Heart left ventricle (tissue), 16 donors: ENCODE measurements around the gene TMEM175. TPM values are rescaled to one million over a fixed set of nuclear protein-coding genes. Genes with fewer than 3 reads are reported as not detected.

ENCODE experiments used
- ATAC-seq, 4 donors: fragments of 200-7000 bp; cut with Tn5 transposase; one replicate each; pipeline ENCODE4 v1.9.1; 2020 to 2022; ENCODE audit warnings: moderate library complexity in 4 of 4, mild to moderate bottlenecking in 3 of 4, moderate number of reproducible peaks in 1 of 4
- DNase-seq, 5 donors: peaks; one replicate each; pipeline ENCODE4 v3.0.0-alpha.2; 2020
- H3K27ac ChIP-seq, 12 donors: fragments of 200-600 bp; sonication (generic) in 4 of 12; one replicate each; pipeline versions ENCODE4 v1.5.0 to v1.8.0; 2016 to 2022; ENCODE audit warnings: mild to moderate bottlenecking in 2 of 12
- H3K27me3 ChIP-seq, 9 donors: fragments of 200-600 bp; sonication (generic) in 2 of 9; one replicate each; pipeline versions ENCODE4 v1.5.1 to v1.8.0; 2016 to 2022; ENCODE audit warnings: mild to moderate bottlenecking in 3 of 9
- H3K36me3 ChIP-seq, 9 donors: fragments of 200-600 bp; sonication (generic) in 2 of 9; one replicate each; pipeline versions ENCODE4 v1.5.0 to v1.8.0; 2018 to 2022; ENCODE audit warnings: mild to moderate bottlenecking in 2 of 9
- H3K4me1 ChIP-seq, 12 donors: fragments of 200-600 bp; sonication (generic) in 4 of 12; one replicate each; pipeline versions ENCODE4 v1.5.0 to v1.8.0; 2016 to 2022; ENCODE audit warnings: mild to moderate bottlenecking in 3 of 12
- H3K4me3 ChIP-seq, 12 donors: fragments of 200-600 bp; sonication (generic) in 4 of 12; one replicate each; pipeline versions ENCODE4 v1.5.0 to v1.8.0; 2017 to 2022; ENCODE audit warnings: mild to moderate bottlenecking in 9 of 12, moderate library complexity in 4 of 12
- H3K9me3 ChIP-seq, 12 donors: fragments of 200-600 bp; sonication (generic) in 4 of 12; one replicate each; pipeline versions ENCODE4 v1.5.0 to v1.8.0; 2016 to 2022; ENCODE audit warnings: mild to moderate bottlenecking in 1 of 12
- POLR2A ChIP-seq, 2 donors: fragments of 450-650 bp; IDR thresholded peaks; one replicate each; pipeline ENCODE4 v1.6.1; 2017; ENCODE audit warnings: antibody characterized with exemption in 2 of 2, mild to moderate bottlenecking in 2 of 2, moderate library complexity in 2 of 2
- WGBS, 4 donors: extraction: QIAGEN DNeasy Blood & Tissue Kit in 2 of 4; methylation state at CpG; one replicate each; pipeline versions ENCODE4 v1.1.5 to v1.1.7; 2013 to 2018; 5-methylcytosine and 5-hydroxymethylcytosine counted together
- intact Hi-C, 10 donors: fragments of 100-400 bp; cut with DNase I; formaldehyde crosslinking; loops; one replicate each; pipeline versions ENCODE4 v1.11.1 to v1.14.2; 2022
- polyA plus RNA-seq, 2 donors: library from polyadenylated mRNA; stranded (reverse); fragments of 200-250 nt; gene quantifications; one replicate each; pipeline ENCODE4 v1.2.3, GENCODE V29; 2013
- total RNA-seq, 9 donors: library from RNA; depleted of rRNA in 2 of 9; stranded (reverse); fragments of >200 nt in 2 of 9; fragmentation: NEBNext Ultra II Directional in 3 of 9; extraction: Animal tissue kit (Norgen Biotek cat#: 25700) in 3 of 9; gene quantifications; one replicate each; pipeline versions ENCODE4 v1.1.0 to v1.2.4, GENCODE V29; 2016 to 2023
- TF ChIP-seq, protein P1 (sequence below), 12 donors: fragments of 200-600 bp; sonication (generic) in 4 of 12; IDR thresholded peaks; one replicate each; pipeline versions ENCODE4 v1.5.0 to v1.8.0; 2018 to 2022; ENCODE audit warnings: antibody characterized with exemption in 12 of 12, mild to moderate bottlenecking in 5 of 12
- donor health status: ischemic (EF 13 %, LVEDD 7.1; RV severe dilation, severe dysfunction).
- donor health status: healthy with polysubstance abuse.
- donor health status: DM: no; HTN: yes; CAD: no.
- donor health status: DM: no; HTN: no; CAD: no.
- donor health status: ischemic (EF 25% LVEDD 6.9; RV normal size, moderate dysfunction).
- donor health status: ischemic (EF 25% LVEDD 5.7; RV mildly dilated, moderate dysfunction).
- donor health status: healthy.
- donor health status: DM: yes; HTN: yes; CAD: no.
- donor health status: ischemic (EF 35%, LVEDD 5.7; RV mildly dilated, moderate dysfunction).
- donor health status: nonischemic (EF 11% LVEDD 7.7; RV severe dilation, severe dysfunction).
- donor health status: DM: yes; HTN: yes; CAD: no.
- donor health status: PGD.
- donor health status: ischemic (EF 29% LVEDD 5.4; RV normal size, mild dysfunction).
- donor health status: nonischemic (EF 23%, LVEDD 6.1; RV moderate dilation, normal function).

TMEM175 gene
- total and polyA plus RNA-seq, 11 donors = 14.2 to 34.6 (median 20.1) TPM

DNA sequence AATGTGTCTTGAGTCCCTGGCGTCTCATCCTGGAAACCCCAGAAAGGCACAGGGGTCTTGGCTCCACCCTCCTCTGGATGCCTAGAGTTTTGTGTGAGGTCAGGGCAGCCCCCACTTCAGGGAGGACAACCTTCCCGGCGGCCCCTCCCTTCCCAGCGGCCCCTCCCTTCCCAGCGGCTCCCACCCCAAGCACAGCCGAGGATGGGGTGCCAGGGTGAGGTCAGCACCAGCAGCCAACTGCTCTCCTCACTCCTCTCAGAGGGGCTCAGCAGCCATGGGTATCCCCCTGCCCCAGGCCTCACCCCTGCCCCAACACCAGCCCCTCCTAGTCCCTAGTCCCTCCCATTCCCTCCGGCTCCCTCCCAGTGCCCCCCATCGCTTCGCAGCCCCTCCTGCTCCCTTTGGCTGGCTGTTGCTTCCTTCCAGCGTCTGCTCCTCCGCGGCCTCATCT is 23.7 kb downstream of the TMEM175 start:
- 79 to 93% (median 81%) methylated on average over 11 to 12 of the region's 12 CpGs for WGBS, 4 donors
- peaks cover 0 to 65% (median 25%) of the 10 kb centered on the region in 9 donors for H3K36me3 ChIP-seq
- no peaks in the 10 kb centered on the region for H3K4me1 ChIP-seq
- no peak overlapping the region for H3K27ac ChIP-seq
- no peak for ATAC-seq
- TF ChIP-seq, protein P1, sequence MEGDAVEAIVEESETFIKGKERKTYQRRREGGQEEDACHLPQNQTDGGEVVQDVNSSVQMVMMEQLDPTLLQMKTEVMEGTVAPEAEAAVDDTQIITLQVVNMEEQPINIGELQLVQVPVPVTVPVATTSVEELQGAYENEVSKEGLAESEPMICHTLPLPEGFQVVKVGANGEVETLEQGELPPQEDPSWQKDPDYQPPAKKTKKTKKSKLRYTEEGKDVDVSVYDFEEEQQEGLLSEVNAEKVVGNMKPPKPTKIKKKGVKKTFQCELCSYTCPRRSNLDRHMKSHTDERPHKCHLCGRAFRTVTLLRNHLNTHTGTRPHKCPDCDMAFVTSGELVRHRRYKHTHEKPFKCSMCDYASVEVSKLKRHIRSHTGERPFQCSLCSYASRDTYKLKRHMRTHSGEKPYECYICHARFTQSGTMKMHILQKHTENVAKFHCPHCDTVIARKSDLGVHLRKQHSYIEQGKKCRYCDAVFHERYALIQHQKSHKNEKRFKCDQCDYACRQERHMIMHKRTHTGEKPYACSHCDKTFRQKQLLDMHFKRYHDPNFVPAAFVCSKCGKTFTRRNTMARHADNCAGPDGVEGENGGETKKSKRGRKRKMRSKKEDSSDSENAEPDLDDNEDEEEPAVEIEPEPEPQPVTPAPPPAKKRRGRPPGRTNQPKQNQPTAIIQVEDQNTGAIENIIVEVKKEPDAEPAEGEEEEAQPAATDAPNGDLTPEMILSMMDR (IDR thresholded peaks at IDR 0.05) = no peak
- no peak for TF ChIP-seq POLR2A (IDR thresholded peaks at IDR 0.05)
- H3K9me3 ChIP-seq = no peaks in the 10 kb centered on the region
- peak in 2 of 5 donors; percentile 4 to 13 for DNase-seq
- no peak overlapping the region for H3K4me3 ChIP-seq
- H3K27me3 ChIP-seq = no peaks in the 10 kb centered on the region
- intact Hi-C loops = no loop called here

DNA sequence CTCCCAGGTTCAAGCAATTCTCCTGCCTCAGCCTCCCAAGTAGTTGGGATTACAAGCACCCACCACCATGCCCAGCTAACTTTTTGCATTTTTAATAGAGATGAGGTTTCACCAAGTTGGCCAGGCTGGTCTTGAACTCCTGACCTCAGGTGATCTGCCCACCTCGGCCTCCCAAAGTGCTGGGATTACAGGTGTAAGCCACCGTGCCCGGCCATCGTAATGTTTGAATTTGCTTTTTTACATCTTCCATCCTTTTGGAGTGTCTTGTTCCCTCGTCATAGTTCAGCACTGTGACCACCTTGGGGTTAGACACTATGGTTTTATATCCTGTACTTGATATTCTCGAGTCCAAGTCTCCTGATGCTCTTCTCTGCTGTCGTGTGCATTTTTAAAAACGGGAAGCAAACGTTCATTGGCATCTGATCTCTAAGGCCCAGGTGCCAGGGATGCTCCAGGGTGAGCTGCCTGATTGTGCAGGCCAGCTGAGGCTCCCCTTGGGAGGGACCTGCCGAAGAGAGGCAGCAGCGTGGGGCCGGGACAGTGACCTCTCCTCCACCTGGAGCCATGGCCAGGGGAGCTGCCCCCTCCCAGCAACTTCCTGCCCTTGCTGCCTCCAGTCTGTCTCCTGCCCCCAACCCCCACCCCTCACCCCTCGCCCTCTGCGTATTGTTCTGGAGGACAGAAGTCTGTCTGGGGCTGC is 24.4 kb downstream of the TMEM175 start:
- H3K9me3 ChIP-seq = no peaks in the 10 kb centered on the region
- TF ChIP-seq POLR2A (IDR thresholded peaks at IDR 0.05) = no peak
- TF ChIP-seq, protein P1 (IDR thresholded peaks at IDR 0.05) = no peak
- 80 to 87% (median 83%) methylated on average over 13 to 14 of the region's 14 CpGs for WGBS, 4 donors
- no peaks in the 10 kb centered on the region for H3K27me3 ChIP-seq
- H3K27ac ChIP-seq = no peak overlapping the region
- ATAC-seq (no peak), DNase-seq (peak in 1 of 5 donors; percentile 19)
- intact Hi-C loops = no loop called here
- H3K4me3 ChIP-seq = no peak overlapping the region
- no peaks in the 10 kb centered on the region for H3K4me1 ChIP-seq
- H3K36me3 ChIP-seq = peaks cover 0 to 66% (median 27%) of the 10 kb centered on the region in 9 donors

DNA sequence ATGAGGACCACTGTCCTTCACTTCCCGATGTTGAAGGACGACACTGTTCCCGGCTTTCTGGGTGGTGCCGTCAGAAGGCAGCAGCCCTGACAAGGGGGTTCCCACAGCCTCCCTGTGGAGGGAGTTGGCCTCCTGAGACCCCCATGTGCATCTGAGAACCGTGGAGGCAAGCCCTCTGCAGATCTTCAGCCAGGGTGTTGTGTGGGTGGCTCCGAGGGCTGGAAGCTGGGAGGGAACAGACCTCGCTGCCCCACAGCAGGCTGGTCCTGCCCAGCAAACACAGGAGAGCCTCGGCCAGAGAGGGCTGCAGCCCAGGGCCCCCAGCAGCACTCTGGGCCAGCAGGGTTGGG is 24.9 kb downstream of the TMEM175 start:
- Histone ChIP-seq H3K4me1 (no peaks in the 10 kb centered on the region), H3K9me3 (no peaks in the 10 kb centered on the region), H3K4me3 (no peak overlapping the region), H3K27me3 (no peaks in the 10 kb centered on the region), H3K27ac (no peak overlapping the region), H3K36me3 (peaks cover 0 to 67% (median 32%) of the 10 kb centered on the region in 9 donors)
- no peak for ATAC-seq
- intact Hi-C loops = no loop called here
- peak in 1 of 5 donors; percentile 13 for DNase-seq
- no peak for TF ChIP-seq POLR2A (IDR thresholded peaks at IDR 0.05)
- TF ChIP-seq, protein P1 (IDR thresholded peaks at IDR 0.05) = no peak
- WGBS, 4 donors = 76 to 88% (median 81%) methylated on average over 6 to 8 of the region's 8 CpGs

DNA sequence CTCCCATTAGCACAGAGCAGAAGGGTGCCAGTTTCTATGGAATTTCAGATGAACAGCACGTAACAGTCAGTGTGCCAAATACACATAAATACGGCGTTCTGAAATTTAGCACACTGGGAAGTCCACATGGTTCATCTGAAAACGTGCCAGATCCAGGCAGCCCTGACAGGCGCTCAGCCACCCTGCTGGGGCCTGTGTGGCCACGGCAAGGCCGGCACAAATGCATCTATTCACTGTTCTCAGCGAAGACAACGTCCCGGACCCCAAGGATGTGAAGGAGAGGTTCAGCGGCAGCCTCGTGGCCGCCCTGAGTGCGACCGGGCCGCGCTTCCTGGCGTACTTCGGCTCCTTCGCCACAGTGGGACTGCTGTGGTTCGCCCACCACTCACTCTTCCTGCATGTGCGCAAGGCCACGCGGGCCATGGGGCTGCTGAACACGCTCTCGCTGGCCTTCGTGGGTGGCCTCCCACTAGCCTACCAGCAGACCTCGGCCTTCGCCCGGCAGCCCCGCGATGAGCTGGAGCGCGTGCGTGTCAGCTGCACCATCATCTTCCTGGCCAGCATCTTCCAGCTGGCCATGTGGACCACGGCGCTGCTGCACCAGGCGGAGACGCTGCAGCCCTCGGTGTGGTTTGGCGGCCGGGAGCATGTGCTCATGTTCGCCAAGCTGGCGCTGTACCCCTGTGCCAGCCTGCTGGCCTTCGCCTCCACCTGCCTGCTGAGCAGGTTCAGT is 25.5 kb downstream of the TMEM175 start:
- ATAC-seq (no peak), DNase-seq (peak in 3 of 5 donors; percentile 14 to 66 (median 27))
- H3K4me3 ChIP-seq = no peak overlapping the region
- TF ChIP-seq, protein P1 (IDR thresholded peaks at IDR 0.05) = no peak
- TF ChIP-seq POLR2A (IDR thresholded peaks at IDR 0.05) = no peak
- H3K9me3 ChIP-seq = no peaks in the 10 kb centered on the region
- WGBS, 4 donors = 94 to 96% (median 95%) methylated on average over 40 to 45 of the region's 45 CpGs
- intact Hi-C loops = no loop called here
- H3K27ac ChIP-seq = no peak overlapping the region
- H3K27me3 ChIP-seq = no peaks in the 10 kb centered on the region
- H3K36me3 ChIP-seq = peaks cover 0 to 71% (median 32%) of the 10 kb centered on the region in 9 donors
- no peaks in the 10 kb centered on the region for H3K4me1 ChIP-seq
